Muscle layer of duodenum (tissue), 2 donors: Measurements from ENCODE around the gene KCP.

Experiments
- H3K27ac ChIP-seq: one replicate; pipeline ENCODE4 v1.7.0; 2013; ENCODE audit warnings: mild to moderate bottlenecking, low read length
- H3K27me3 ChIP-seq: one replicate; pipeline ENCODE4 v1.7.0; 2013; ENCODE audit warnings: low read depth, mild to moderate bottlenecking, control low read depth, low read length
- H3K36me3 ChIP-seq, 2 donors: one replicate each; pipeline ENCODE4 v1.7.0; 2013; ENCODE audit warnings: low read length in 2 of 2, control low read depth in 1 of 2, mild to moderate bottlenecking in 1 of 2; ENCODE audit not compliant: insufficient read depth in 2 of 2, control insufficient read depth in 1 of 2
- H3K4me1 ChIP-seq, 2 donors: one replicate each; pipeline ENCODE4 v1.7.0; 2013; ENCODE audit warnings: low read length in 2 of 2, mild to moderate bottlenecking in 2 of 2, control low read depth in 1 of 2, moderate library complexity in 1 of 2; ENCODE audit not compliant: insufficient read depth in 2 of 2, control insufficient read depth in 1 of 2
- H3K4me3 ChIP-seq, 2 donors: one replicate each; pipeline ENCODE4 v1.7.0; 2013; ENCODE audit warnings: low read length in 2 of 2, low read depth in 1 of 2, mild to moderate bottlenecking in 1 of 2
- H3K9me3 ChIP-seq, 2 donors: one replicate each; pipeline ENCODE4 v1.7.0; 2013; ENCODE audit warnings: low read length in 2 of 2, control low read depth in 1 of 2, mild to moderate bottlenecking in 1 of 2; ENCODE audit not compliant: control insufficient read depth in 1 of 2
- donor health status: healthy.

KCP gene

GRCh38 chr7:128909625-128910568 is 612 bp downstream of the KCP start:
- Histone ChIP-seq H3K9me3 (no peaks in the 10 kb centered on the region), H3K36me3 (no peaks in the 10 kb centered on the region), H3K27me3 (peaks cover 20% of the 10 kb centered on the region), H3K4me3 (peak overlapping the region; percentile 52 to 54), H3K27ac (no peak overlapping the region), H3K4me1 (peaks cover 0 to 14% of the 10 kb centered on the region in 2 donors)

DNA sequence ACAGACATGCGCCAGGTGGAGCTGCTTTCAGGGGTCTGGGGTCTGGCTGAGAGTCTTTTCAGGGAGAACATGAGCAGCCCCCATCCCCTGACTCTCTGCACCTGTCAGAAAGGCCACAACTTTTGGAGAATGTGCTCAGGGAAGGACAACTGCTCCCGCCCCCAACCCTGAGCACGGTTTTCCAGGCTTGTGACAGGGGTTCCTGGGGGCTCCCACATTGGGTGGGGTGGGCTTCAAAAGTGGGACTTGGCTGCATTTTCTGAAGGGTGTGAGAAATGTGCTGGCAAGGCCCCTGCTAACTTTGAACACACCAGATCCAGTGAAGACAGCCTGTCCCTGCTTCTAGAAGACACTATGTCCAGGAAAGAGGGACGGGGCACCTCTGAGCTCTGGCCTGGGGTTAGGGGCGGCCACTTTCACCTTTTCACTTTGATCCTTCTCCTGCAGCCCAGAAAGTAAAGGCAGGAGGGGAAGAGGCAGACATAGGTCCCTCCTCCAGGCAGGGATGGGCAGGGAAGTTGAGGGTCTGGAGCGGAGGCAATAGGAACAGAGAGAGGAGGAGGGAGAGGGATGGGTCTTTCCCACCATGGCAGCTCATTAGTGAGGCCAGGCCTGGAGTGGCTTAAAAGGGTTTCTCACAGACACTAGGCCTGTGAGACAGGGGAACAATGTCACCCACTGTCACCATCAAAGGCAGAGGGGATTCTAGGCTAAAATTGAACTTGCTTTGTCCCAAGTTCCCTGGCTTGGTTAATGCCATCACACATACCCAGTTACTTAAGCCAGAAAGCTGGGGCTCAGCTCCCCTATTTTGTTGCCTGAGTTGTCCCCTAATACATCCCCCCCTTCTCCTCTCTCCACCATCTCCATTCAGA is 1.5 kb downstream of the KCP start:
- peak overlapping the region in 1 of 2 donors; percentile 54 for H3K4me3 ChIP-seq
- H3K4me1 ChIP-seq: peaks cover 0 to 14% of the 10 kb centered on the region in 2 donors
- H3K27me3 ChIP-seq: peaks cover 11% of the 10 kb centered on the region
- no peaks in the 10 kb centered on the region for H3K36me3 ChIP-seq
- H3K9me3 ChIP-seq: no peaks in the 10 kb centered on the region
- H3K27ac ChIP-seq: no peak overlapping the region

DNA sequence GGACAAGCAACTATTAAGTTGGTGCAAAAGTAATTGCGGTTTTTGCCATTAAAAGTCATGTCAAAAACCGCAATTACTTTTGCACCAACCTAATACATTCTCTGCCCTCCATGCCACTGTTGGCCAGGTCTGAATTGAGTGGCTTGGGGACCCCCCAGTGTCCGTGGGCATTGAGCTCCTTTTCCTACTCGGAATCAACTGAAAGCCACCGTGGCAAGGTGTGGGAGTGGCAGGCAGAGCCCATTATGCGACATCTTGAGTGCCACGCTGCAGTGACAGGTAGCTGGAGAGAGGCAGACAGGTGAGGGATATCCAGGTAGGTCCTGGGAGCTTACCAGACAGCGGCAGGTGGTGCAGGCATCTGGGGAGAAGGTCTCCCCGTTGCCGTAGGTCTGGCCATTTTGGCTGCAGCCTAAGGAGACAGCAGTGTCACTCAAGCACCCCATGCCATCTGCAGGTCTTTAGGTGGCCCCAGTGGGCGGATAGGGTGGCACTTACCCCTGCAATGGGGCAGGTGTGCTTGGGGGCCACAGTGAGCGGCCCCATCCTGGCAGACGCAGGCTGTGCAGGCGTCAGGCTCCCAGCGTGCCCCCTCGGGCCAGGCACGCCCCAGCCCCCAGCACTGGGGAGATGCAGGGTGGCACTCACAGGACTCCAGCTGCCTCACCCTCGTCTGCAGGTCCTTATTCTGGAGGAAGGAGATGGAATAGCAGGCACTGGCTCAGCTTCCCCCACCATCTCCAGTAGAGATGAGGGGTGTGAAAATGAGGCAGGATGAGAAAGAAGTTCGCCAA is 3.5 kb downstream of the KCP start:
- Histone ChIP-seq H3K36me3 (no peaks in the 10 kb centered on the region), H3K27ac (no peak overlapping the region), H3K27me3 (peaks cover 9% of the 10 kb centered on the region), H3K9me3 (no peaks in the 10 kb centered on the region), H3K4me3 (no peak overlapping the region), H3K4me1 (peaks cover 0 to 14% of the 10 kb centered on the region in 2 donors)

DNA sequence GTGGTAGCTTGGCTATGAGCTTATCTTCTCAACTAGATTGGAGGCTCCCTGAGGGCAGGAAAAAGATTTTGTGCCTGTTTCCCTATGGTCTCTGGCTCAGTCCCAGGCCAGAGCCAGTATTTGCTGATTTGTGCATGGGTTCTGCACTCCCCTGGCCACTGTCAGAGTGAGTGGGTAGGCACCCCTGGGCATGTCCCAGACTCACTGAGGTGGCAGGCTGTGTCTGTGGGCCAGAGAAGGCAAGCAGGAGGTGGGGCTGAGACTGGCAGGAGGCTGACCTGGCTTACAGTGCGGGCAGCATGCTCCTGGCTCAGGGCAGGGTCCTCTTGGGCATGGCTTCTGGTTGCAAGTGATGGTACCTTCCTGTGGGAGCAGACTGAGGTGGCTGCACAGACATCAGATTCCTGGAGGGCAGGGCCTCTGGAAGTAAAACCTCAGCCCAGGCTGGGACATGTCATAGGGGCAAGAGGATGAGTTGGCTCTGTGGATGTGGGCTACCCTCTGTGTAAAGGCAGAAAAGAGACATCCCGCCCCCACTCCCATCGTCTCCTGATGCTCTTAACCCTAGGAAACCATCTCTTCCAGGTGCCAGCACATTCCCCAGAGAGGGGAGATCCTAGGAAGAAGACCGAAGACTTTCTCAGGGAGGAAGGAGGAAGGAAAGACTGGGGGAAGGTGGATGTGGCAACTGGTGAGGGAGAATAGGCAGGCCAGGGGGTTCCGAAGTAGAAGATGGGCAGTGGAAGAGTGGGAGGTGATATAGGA is 4.3 kb downstream of the KCP start:
- Histone ChIP-seq H3K9me3 (no peaks in the 10 kb centered on the region), H3K27ac (no peak overlapping the region), H3K36me3 (no peaks in the 10 kb centered on the region), H3K27me3 (peaks cover 9% of the 10 kb centered on the region), H3K4me3 (no peak overlapping the region), H3K4me1 (peaks cover 0 to 14% of the 10 kb centered on the region in 2 donors)

- H3K4me1 ChIP-seq: peaks cover 0 to 4% of the 10 kb centered on the region in 2 donors
- no peak overlapping the region for H3K4me3 ChIP-seq
- peaks cover 0 to 3% of the 10 kb centered on the region in 2 donors for H3K9me3 ChIP-seq
- H3K27ac ChIP-seq: no peak overlapping the region
- peaks cover 6% of the 10 kb centered on the region for H3K27me3 ChIP-seq
- no peaks in the 10 kb centered on the region for H3K36me3 ChIP-seq
These were observed 5.9 kb downstream of the KCP start for GRCh38 chr7:128904381-128905197.

GRCh38 chr7:128903621-128904361 is 6.7 kb downstream of the KCP start:
- no peaks in the 10 kb centered on the region for H3K36me3 ChIP-seq
- H3K4me3 ChIP-seq: no peak overlapping the region
- no peaks in the 10 kb centered on the region for H3K4me1 ChIP-seq
- H3K27me3 ChIP-seq: no peaks in the 10 kb centered on the region
- peaks cover 0 to 3% of the 10 kb centered on the region in 2 donors for H3K9me3 ChIP-seq
- H3K27ac ChIP-seq: no peak overlapping the region

- Histone ChIP-seq H3K27ac (no peak overlapping the region), H3K4me1 (no peaks in the 10 kb centered on the region), H3K4me3 (no peak overlapping the region), H3K9me3 (peaks cover 0 to 3% of the 10 kb centered on the region in 2 donors), H3K27me3 (no peaks in the 10 kb centered on the region), H3K36me3 (no peaks in the 10 kb centered on the region)
These were observed 7.5 kb downstream of the KCP start for GRCh38 chr7:128902761-128903585.

DNA sequence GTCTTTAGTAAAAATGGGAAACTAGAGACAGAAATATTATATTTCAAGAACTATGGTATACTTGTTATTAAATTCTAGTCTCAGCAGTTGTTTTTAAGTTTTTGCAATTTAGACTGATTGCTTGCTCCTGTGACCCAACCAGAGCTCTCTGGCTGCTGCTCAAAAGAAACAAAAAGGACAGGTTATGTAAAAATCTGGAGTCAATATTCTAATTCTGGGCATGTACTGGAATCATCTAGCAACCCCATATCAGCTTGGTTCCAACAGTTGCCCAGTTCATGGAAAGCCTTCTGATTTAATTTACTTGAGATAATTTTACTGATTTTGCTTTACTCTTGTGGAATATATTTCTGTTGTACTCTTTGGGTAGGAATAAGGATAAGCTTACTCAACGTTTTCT is 10.3 kb downstream of the KCP start:
- Histone ChIP-seq H3K27ac (no peak overlapping the region), H3K4me3 (no peak overlapping the region), H3K4me1 (no peaks in the 10 kb centered on the region), H3K36me3 (no peaks in the 10 kb centered on the region), H3K9me3 (peaks cover 0 to 3% of the 10 kb centered on the region in 2 donors), H3K27me3 (no peaks in the 10 kb centered on the region)

DNA sequence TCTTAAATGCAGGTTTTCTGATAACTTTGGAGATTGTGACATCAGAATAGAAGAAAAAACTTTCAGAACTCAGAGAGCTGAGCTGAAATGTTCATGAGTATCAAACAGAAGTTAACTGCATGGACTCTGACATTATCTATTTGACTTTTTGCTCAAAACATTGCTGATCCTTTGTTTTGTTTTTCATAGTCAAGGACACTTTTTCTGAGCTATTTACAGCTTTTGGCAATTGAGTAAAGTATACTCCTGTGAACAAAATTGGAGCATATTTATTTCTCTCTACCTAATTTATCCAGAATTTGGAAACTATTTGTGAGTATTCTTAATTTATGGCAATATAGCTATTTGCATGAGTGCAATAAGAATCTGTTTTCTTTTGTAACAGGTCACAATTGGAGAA is 11.1 kb downstream of the KCP start:
- no peaks in the 10 kb centered on the region for H3K36me3 ChIP-seq
- H3K27ac ChIP-seq: no peak overlapping the region
- no peaks in the 10 kb centered on the region for H3K4me1 ChIP-seq
- no peak overlapping the region for H3K4me3 ChIP-seq
- peaks cover 0 to 3% of the 10 kb centered on the region in 2 donors for H3K9me3 ChIP-seq
- no peaks in the 10 kb centered on the region for H3K27me3 ChIP-seq
